GM12864 (cell line): ENCODE data around the gene CCNDBP1.

Experiments used
- DNase-seq: peaks from one replicate; pipeline ENCODE4 v3.0.0-alpha.2; 2011; ENCODE audit warnings: low read depth
- H3K4me3 ChIP-seq: 2 replicates; pipeline ENCODE4 v1.5.1; 2011; ENCODE audit warnings: mild to moderate bottlenecking, low read depth, low read length, control low read depth
- CTCF ChIP-seq: IDR thresholded peaks from 2 replicates; pipeline ENCODE4 v1.5.1; 2011; ENCODE audit warnings: low read depth, mild to moderate bottlenecking, moderate library complexity, low read length, control low read depth, inconsistent platforms; ENCODE audit errors: missing control alignments

CCNDBP1 gene, protein sequence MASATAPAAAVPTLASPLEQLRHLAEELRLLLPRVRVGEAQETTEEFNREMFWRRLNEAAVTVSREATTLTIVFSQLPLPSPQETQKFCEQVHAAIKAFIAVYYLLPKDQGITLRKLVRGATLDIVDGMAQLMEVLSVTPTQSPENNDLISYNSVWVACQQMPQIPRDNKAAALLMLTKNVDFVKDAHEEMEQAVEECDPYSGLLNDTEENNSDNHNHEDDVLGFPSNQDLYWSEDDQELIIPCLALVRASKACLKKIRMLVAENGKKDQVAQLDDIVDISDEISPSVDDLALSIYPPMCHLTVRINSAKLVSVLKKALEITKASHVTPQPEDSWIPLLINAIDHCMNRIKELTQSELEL

DNA sequence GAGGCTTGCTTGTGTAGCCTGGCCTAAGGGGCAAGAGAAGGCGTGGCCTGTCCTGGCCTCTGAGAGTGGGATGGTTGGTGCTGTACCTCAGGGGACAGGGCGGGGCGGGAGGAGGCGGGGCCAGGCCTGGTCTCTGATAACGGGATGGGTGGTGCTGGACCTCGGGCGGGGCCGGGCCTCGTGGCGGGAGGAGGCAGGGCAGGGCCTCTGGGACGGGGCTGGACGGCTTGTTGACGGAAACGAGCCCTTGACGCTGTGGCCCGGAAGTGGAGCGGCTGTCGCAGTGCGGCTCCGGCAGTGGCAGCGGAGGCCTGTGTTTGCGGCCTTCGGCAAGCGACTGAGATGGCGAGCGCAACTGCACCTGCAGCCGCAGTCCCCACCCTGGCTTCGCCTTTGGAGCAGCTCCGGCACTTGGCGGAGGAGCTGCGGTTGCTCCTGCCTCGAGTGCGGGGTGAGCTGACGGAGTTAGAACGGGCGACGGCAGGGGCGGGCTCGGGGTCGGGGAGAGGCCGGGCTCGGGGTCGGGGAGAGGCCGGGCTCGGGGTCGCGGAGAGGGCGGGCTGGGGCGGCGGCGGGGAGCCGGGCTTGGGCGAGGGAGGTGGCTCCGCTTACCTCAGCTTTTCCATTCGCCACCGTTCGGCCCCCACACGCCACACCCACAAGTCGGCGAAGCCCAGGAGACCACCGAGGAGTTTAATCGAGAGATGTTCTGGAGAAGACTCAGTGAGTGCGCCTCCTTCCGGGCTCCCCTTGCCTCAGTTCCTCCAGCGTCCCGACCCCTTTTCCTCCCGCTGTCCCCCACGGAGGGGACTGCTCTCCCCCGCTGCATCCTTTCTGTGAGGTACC is at the start of gene CCNDBP1:
Gene CCNDBP1, plus strand, starts transcription at position 247 of the 846 bp plus-strand sequence. Its CDS starts 96 bp downstream, at position 343.
- TF ChIP-seq CTCF: peak; percentile 57
- peak; percentile 84 for DNase-seq
- peak within 1 kb of the TSS; percentile 70 for H3K4me3 ChIP-seq

- no peak overlapping the region for H3K4me3 ChIP-seq
- peak; percentile 27 for TF ChIP-seq CTCF
- no peak for DNase-seq
Measured at GRCh38 chr15:43143203-43143941, 41.8 kb upstream of the CCNDBP1 start.

DNA sequence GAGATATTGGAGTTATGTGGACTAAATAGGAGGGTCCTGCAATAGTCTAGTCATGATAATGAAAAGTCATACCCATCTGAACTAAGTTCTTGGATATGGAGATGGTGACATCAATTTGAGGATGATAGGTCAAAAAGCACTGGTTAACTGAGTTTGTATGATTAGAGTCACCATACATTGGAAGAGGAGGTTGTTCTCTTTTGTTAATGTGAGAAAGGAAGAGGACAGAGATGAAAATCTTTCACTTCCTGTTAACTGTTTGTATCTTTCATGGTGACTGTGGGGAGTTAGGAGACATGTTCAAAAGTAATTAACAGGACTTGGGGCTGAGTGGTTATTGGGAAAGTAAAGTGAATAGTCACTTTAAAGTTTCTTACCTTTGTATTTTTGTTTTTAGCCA is 40.7 kb upstream of the CCNDBP1 start:
- no peak for DNase-seq

GRCh38 chr15:43146184-43146583 is 39.0 kb upstream of the CCNDBP1 start:
- no peak for TF ChIP-seq CTCF
- no peak overlapping the region for H3K4me3 ChIP-seq
- DNase-seq: no peak

More for the DNA sequence above, 40.7 kb upstream of the CCNDBP1 start:
- no peak for TF ChIP-seq CTCF
- no peak overlapping the region for H3K4me3 ChIP-seq

GRCh38 chr15:43150191-43150929 is 34.8 kb upstream of the CCNDBP1 start:
- TF ChIP-seq CTCF: no peak
- DNase-seq: no peak
- no peak overlapping the region for H3K4me3 ChIP-seq

DNA sequence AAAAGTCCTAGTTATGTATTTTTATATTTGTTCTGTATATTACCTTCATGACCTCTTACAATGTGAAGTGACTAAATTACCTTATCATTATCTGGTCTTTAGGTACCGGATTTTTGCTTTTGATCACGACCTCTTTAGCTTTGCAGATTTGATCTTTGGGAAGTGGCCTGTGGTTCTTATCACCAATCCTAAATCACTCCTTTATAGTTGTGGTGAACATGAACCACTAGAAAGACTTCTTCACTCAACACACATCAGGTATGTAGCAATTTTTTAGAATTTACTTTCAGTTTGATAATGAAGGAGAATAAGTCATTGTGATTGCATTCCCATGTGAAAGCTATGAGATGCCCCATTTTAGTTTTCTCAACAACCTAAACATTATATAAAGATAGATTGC is 33.5 kb upstream of the CCNDBP1 start:
- H3K4me3 ChIP-seq: no peak overlapping the region
- no peak for TF ChIP-seq CTCF
- no peak for DNase-seq
